Measurements from ENCODE around the gene WWOX.

The WWOX gene

DNA sequence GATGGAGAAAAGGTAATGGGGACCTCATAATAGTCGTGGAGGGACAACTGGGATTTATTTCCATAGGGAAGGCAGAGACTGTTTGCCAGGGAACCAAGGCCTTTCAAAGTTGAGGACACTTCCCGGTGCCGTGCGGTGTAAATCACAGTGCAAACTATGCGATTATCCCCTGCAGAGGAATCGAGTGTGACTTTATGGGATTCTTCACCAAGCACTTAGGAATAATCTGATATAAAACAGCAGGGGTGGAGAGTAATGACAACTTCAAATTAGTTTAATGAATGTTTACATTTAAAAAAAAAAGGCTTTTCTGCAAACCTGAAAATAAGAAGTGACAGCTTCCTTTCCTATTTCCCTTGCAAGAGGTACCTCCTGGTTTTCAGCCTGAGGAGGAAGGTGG, 962.9 kb downstream of the WWOX start:
- Histone ChIP-seq H3K4me1 (ENCODE audit: low read length) (no peaks in the 10 kb centered on the region), H3K9me3 (replicated peaks; ENCODE audit: insufficient read depth, low read length) (no peaks in the 10 kb centered on the region), H3F3A (ENCODE audit: insufficient read depth, low read length) (no peaks in the 10 kb centered on the region), H3K4me3 (ENCODE audit: low read length) (no peak overlapping the region), H3K9ac (ENCODE audit: low read length) (no peak overlapping the region), H4K20me1 (ENCODE audit: insufficient read depth, low read length) (no peaks in the 10 kb centered on the region), H3K79me2 (ENCODE audit: low read length) (no peaks in the 10 kb centered on the region), H3K9me2 (replicated peaks; ENCODE audit: insufficient read depth, low read length) (no peaks in the 10 kb centered on the region), H2AFZ (ENCODE audit: low read length) (no peak overlapping the region), H3K36me3 (replicated peaks; ENCODE audit: insufficient read depth, low read length) (no peaks in the 10 kb centered on the region), H3K27me3 (replicated peaks; ENCODE audit: insufficient read depth, low read length) (no peaks in the 10 kb centered on the region), H3K4me2 (ENCODE audit: low read depth, low read length) (no peak overlapping the region), H3K27ac (ENCODE audit: low read length) (no peak overlapping the region)
- TF ChIP-seq, protein P1, sequence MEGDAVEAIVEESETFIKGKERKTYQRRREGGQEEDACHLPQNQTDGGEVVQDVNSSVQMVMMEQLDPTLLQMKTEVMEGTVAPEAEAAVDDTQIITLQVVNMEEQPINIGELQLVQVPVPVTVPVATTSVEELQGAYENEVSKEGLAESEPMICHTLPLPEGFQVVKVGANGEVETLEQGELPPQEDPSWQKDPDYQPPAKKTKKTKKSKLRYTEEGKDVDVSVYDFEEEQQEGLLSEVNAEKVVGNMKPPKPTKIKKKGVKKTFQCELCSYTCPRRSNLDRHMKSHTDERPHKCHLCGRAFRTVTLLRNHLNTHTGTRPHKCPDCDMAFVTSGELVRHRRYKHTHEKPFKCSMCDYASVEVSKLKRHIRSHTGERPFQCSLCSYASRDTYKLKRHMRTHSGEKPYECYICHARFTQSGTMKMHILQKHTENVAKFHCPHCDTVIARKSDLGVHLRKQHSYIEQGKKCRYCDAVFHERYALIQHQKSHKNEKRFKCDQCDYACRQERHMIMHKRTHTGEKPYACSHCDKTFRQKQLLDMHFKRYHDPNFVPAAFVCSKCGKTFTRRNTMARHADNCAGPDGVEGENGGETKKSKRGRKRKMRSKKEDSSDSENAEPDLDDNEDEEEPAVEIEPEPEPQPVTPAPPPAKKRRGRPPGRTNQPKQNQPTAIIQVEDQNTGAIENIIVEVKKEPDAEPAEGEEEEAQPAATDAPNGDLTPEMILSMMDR (IDR thresholded peaks at IDR 0.05; ENCODE audit: low read length): no peak
- TF ChIP-seq EZH2 (optimal IDR thresholded peaks at IDR 0.05; ENCODE audit: low read depth, low read length): no peak
- no peak for TF ChIP-seq EZH2phosphoT487 (IDR thresholded peaks at IDR 0.05; ENCODE audit: low read length)
- no peak for DNase-seq

DNA sequence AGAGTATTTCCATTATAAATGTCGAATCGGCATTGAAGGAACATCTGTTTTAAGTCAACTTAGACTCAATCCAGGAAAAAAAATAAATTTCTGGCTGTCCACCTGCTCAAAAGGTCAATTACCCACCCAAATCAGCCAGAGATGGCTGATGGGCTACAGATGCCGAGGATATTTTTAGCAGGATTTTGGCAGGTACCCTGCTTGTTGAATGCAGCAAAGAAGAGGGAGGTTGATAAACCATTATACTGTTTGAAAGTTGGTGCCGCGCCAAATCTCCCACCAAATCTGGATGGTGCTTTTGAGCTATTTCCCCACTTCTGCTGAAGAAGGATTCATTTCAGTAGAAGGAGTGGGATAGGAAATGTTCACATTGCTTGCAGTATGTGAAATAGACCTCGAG, 963.4 kb downstream of the WWOX start:
- no peak for DNase-seq
- Histone ChIP-seq H3K9ac (ENCODE audit: low read length) (no peak overlapping the region), H3K27ac (ENCODE audit: low read length) (no peak overlapping the region), H3K4me3 (ENCODE audit: low read length) (no peak overlapping the region), H3K9me2 (replicated peaks; ENCODE audit: insufficient read depth, low read length) (no peaks in the 10 kb centered on the region), H3K27me3 (replicated peaks; ENCODE audit: insufficient read depth, low read length) (no peaks in the 10 kb centered on the region), H2AFZ (ENCODE audit: low read length) (no peak overlapping the region), H3F3A (ENCODE audit: insufficient read depth, low read length) (no peaks in the 10 kb centered on the region), H3K9me3 (replicated peaks; ENCODE audit: insufficient read depth, low read length) (no peaks in the 10 kb centered on the region), H3K36me3 (replicated peaks; ENCODE audit: insufficient read depth, low read length) (no peaks in the 10 kb centered on the region), H4K20me1 (ENCODE audit: insufficient read depth, low read length) (no peaks in the 10 kb centered on the region), H3K79me2 (ENCODE audit: low read length) (no peaks in the 10 kb centered on the region), H3K4me2 (ENCODE audit: low read depth, low read length) (no peak overlapping the region), H3K4me1 (ENCODE audit: low read length) (no peaks in the 10 kb centered on the region)
- TF ChIP-seq EZH2 (optimal IDR thresholded peaks at IDR 0.05; ENCODE audit: low read depth, low read length): no peak
- no peak for TF ChIP-seq EZH2phosphoT487 (IDR thresholded peaks at IDR 0.05; ENCODE audit: low read length)
- TF ChIP-seq, protein P1 (IDR thresholded peaks at IDR 0.05; ENCODE audit: low read length): no peak

DNA sequence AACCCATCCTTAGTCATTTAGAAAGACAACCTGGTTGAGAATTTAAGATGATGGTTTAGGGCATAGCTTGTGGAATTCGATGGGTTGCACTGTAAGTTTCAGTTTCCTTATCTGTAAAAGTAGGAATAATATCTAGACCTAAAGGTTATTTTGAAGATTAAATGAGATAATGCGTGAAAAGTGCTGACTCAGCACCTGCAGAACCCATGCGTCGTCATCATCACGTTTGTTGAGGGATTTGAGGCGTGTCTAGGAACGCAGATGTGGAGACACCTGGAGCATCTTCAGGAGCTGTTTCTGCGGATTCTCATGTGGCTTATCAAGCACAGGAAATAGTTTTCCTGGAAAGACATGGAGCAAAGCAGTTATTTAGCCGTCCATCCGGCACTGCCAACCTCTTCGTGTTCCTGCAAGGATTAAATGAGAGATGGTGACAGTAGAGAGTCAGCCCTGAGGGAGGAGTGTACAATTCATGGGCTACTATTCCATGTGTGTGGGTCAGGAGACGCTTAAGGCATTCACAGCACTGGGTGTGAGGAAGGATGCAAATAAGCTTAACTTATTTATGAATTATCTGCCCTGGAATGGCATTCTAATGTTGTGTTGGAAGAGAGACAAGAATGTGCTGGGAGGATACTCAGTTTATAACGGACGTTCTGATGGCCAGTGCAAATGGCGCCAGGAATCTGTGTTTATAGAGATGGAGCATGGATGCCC, 965.0 kb downstream of the WWOX start:
- no peak for TF ChIP-seq EZH2phosphoT487 (IDR thresholded peaks at IDR 0.05; ENCODE audit: low read length)
- TF ChIP-seq, protein P1 (IDR thresholded peaks at IDR 0.05; ENCODE audit: low read length): no peak
- no peak for TF ChIP-seq EZH2 (optimal IDR thresholded peaks at IDR 0.05; ENCODE audit: low read depth, low read length)
- no peak for DNase-seq
- H3K79me2 ChIP-seq (ENCODE audit: low read length): no peaks in the 10 kb centered on the region

More for the DNA sequence above, 965.0 kb downstream of the WWOX start:
- H3K27ac ChIP-seq (ENCODE audit: low read length): no peak overlapping the region
- H3K9me2 ChIP-seq (replicated peaks; ENCODE audit: insufficient read depth, low read length): no peaks in the 10 kb centered on the region
- no peak overlapping the region for H3K9ac ChIP-seq (ENCODE audit: low read length)
- H3F3A ChIP-seq (ENCODE audit: insufficient read depth, low read length): no peaks in the 10 kb centered on the region
- H3K4me3 ChIP-seq (ENCODE audit: low read length): no peak overlapping the region
- H3K4me1 ChIP-seq (ENCODE audit: low read length): no peaks in the 10 kb centered on the region
- no peaks in the 10 kb centered on the region for H3K9me3 ChIP-seq (replicated peaks; ENCODE audit: insufficient read depth, low read length)
- no peaks in the 10 kb centered on the region for H3K27me3 ChIP-seq (replicated peaks; ENCODE audit: insufficient read depth, low read length)
- H3K4me2 ChIP-seq (ENCODE audit: low read depth, low read length): no peak overlapping the region
- H4K20me1 ChIP-seq (ENCODE audit: insufficient read depth, low read length): no peaks in the 10 kb centered on the region
- H2AFZ ChIP-seq (ENCODE audit: low read length): no peak overlapping the region
- H3K36me3 ChIP-seq (replicated peaks; ENCODE audit: insufficient read depth, low read length): no peaks in the 10 kb centered on the region

All from MM.1S (cell line).